ENCODE measurements around the gene PAGR1. TPM values are rescaled to one million over a fixed set of nuclear protein-coding genes. Genes with fewer than 3 reads are reported as not detected.
A peak's percentile ranks its signal among the peaks of the same experiment; 100 is the strongest.
"Not testable (repeated sequence)": the region's sequence is repeated elsewhere in the genome, so short reads cannot be mapped to it uniquely, and the experiment has no call there.

The PAGR1 gene
- total RNA-seq, 2 experiments from 2014 or later: 20.6 to 25.6 TPM

GRCh38 chr16:29783094-29783953 is 32.6 kb upstream of the PAGR1 start:
- H3K36me3 Mint-ChIP-seq (ENCODE audit: low read depth); ATAC-seq; H3K9me3 Mint-ChIP-seq (ENCODE audit: low read depth); H3K27ac Mint-ChIP-seq; H3K27me3 Mint-ChIP-seq; intact Hi-C loops (cut with DNase I, micrococcal nuclease); POLR2A ChIA-PET; DNase-seq; H3K4me3 Mint-ChIP-seq: not testable (repeated sequence)
- CTCF ChIA-PET: interaction anchor here (2.7 to 3.0 kb wide), 2 partner anchors 10 to 82 kb away, joined by 21 to 25 read pairs; no protein-coding TSS in a partner anchor
- peaks cover 27% of the 10 kb centered on the region for H3K4me1 Mint-ChIP-seq

- no peaks in the 10 kb centered on the region for H3K27me3 Mint-ChIP-seq
- intact Hi-C loops (cut with DNase I, micrococcal nuclease): loop anchor here in 1 of 2 experiments (2.0 kb wide), 1 partner anchor 43 kb away; no protein-coding TSS in a partner anchor
- no peak overlapping the region for H3K4me3 Mint-ChIP-seq
- no peaks in the 10 kb centered on the region for H3K9me3 Mint-ChIP-seq (ENCODE audit: low read depth)
- POLR2A ChIA-PET: interaction anchor here (1.3 kb wide), 1 partner anchor 84 kb away, joined by 5 read pairs; no protein-coding TSS in a partner anchor
- peak; percentile 65 for DNase-seq
- CTCF ChIA-PET: interaction anchor here (0.8 to 3.0 kb wide), 12 partner anchors 10 to 234 kb away, joined by 3 to 25 read pairs (median 6); partner anchors contain the start of genes C16orf54 and SPN
- peak; percentile 92 for ATAC-seq
- H3K4me1 Mint-ChIP-seq: peaks cover 27% of the 10 kb centered on the region
- H3K27ac Mint-ChIP-seq: peak overlapping the region; percentile 3
- H3K36me3 Mint-ChIP-seq (ENCODE audit: low read depth): no peaks in the 10 kb centered on the region
Observed at GRCh38 chr16:29784157-29784556, 31.8 kb upstream of the PAGR1 start.

GRCh38 chr16:29784901-29785500 is 31.0 kb upstream of the PAGR1 start:
- DNase-seq (peak; percentile 89), ATAC-seq (peak; percentile 79)
- no peaks in the 10 kb centered on the region for H3K36me3 Mint-ChIP-seq (ENCODE audit: low read depth)
- no peaks in the 10 kb centered on the region for H3K9me3 Mint-ChIP-seq (ENCODE audit: low read depth)
- CTCF ChIA-PET: interaction anchor here (0.7 to 3.0 kb wide), 21 partner anchors 8 to 955 kb away, joined by 3 to 25 read pairs (median 4); partner anchors contain the start of genes C16orf54, MVP and SPN
- H3K27ac Mint-ChIP-seq: no peak overlapping the region
- H3K4me1 Mint-ChIP-seq: peaks cover 29% of the 10 kb centered on the region
- no peaks in the 10 kb centered on the region for H3K27me3 Mint-ChIP-seq
- H3K4me3 Mint-ChIP-seq: peak overlapping the region; percentile 51
- POLR2A ChIA-PET: interaction anchor here (0.5 to 1.3 kb wide), 3 partner anchors 39 to 929 kb away, joined by 3 to 5 read pairs (median 4); no protein-coding TSS in a partner anchor
- intact Hi-C loops (cut with DNase I, micrococcal nuclease): loop anchor here in 1 of 2 experiments (1.0 to 2.0 kb wide), 2 partner anchors 42 to 85 kb away; no protein-coding TSS in a partner anchor

GRCh38 chr16:29787155-29787554 is 28.8 kb upstream of the PAGR1 start:
- H3K4me3 Mint-ChIP-seq; H3K27ac Mint-ChIP-seq; DNase-seq; H3K27me3 Mint-ChIP-seq; intact Hi-C loops (cut with DNase I, micrococcal nuclease); H3K9me3 Mint-ChIP-seq (ENCODE audit: low read depth); ATAC-seq: not testable (repeated sequence)
- Mint-ChIP-seq H3K36me3 (ENCODE audit: low read depth) (peaks cover 16% of the 10 kb centered on the region), H3K4me1 (peaks cover 32% of the 10 kb centered on the region)
- CTCF ChIA-PET: interaction anchor here (1.0 to 2.4 kb wide), 3 partner anchors 10 to 75 kb away, joined by 4 to 8 read pairs (median 8); no protein-coding TSS in a partner anchor
- POLR2A ChIA-PET: interaction anchor here (1.1 kb wide), 1 partner anchor 32 kb away, joined by 3 read pairs; no protein-coding TSS in a partner anchor

- intact Hi-C loops (cut with DNase I, micrococcal nuclease): loop anchor here (1.0 to 2.0 kb wide), 16 partner anchors 16 to 276 kb away; partner anchors contain the start of genes ALDOA (in 1 of the 2), CDIPT (in 1 of the 2), INO80E (in 1 of the 2) and KCTD13 (in 1 of the 2)
- Mint-ChIP-seq H3K27me3 (no peaks in the 10 kb centered on the region), H3K36me3 (ENCODE audit: low read depth) (peaks cover 36% of the 10 kb centered on the region), H3K4me3 (peak overlapping the region; percentile 91), H3K9me3 (ENCODE audit: low read depth) (no peaks in the 10 kb centered on the region), H3K27ac (peak overlapping the region; percentile 97), H3K4me1 (peaks cover 36% of the 10 kb centered on the region)
- ChIA-PET POLR2A (interaction anchor here (0.5 to 2.2 kb wide), 11 partner anchors 10 to 110 kb away, joined by 3 to 21 read pairs (median 6); partner anchors contain the start of gene MAZ), CTCF (interaction anchor here (0.6 to 4.3 kb wide), 24 partner anchors 14 to 339 kb away, joined by 3 to 23 read pairs (median 4); partner anchors contain the start of genes MVP and PAGR1)
- peak; percentile 11 for DNase-seq
- no peak for ATAC-seq
Observed at GRCh38 chr16:29789775-29790182, 26.2 kb upstream of the PAGR1 start.

GRCh38 chr16:29790183-29790948 is 25.6 kb upstream of the PAGR1 start, which contains the start of gene KIF22:
TSS of gene KIF22 (plus strand) at chr16:29790751. CDS start at chr16:29790760, 9 bp downstream.
- H3K27ac Mint-ChIP-seq: peak within 1 kb of the TSS; percentile 97
- ChIA-PET CTCF (interaction anchor here (0.6 to 4.3 kb wide), 27 partner anchors 13 to 339 kb away, joined by 3 to 23 read pairs (median 4); partner anchors contain the start of genes KCTD13, MVP and PAGR1), POLR2A (interaction anchor here (0.5 to 2.2 kb wide), 11 partner anchors 10 to 111 kb away, joined by 3 to 21 read pairs (median 6); partner anchors contain the start of gene MAZ)
- DNase-seq (peak; percentile 100), ATAC-seq (peak; percentile 95)
- H3K36me3 Mint-ChIP-seq (ENCODE audit: low read depth): peaks cover 39% of the 10 kb centered on the region
- no peaks in the 10 kb centered on the region for H3K27me3 Mint-ChIP-seq
- H3K4me3 Mint-ChIP-seq: peak within 1 kb of the TSS; percentile 91
- H3K9me3 Mint-ChIP-seq (ENCODE audit: low read depth): no peaks in the 10 kb centered on the region
- intact Hi-C loops (cut with DNase I, micrococcal nuclease): loop anchor here (1.0 to 2.0 kb wide), 16 partner anchors 15 to 275 kb away; partner anchors contain the start of genes ALDOA (in 1 of the 2), CDIPT (in 1 of the 2), INO80E (in 1 of the 2) and KCTD13 (in 1 of the 2)
- peaks cover 30% of the 10 kb centered on the region for H3K4me1 Mint-ChIP-seq

- DNase-seq (peak; percentile 25), ATAC-seq (no peak)
- Mint-ChIP-seq H3K36me3 (ENCODE audit: low read depth) (peaks cover 43% of the 10 kb centered on the region), H3K4me1 (peaks cover 26% of the 10 kb centered on the region), H3K27me3 (no peaks in the 10 kb centered on the region), H3K9me3 (ENCODE audit: low read depth) (no peaks in the 10 kb centered on the region), H3K4me3 (peak overlapping the region; percentile 91), H3K27ac (peak overlapping the region; percentile 97)
- intact Hi-C loops (cut with DNase I, micrococcal nuclease): loop anchor here (1.0 to 2.0 kb wide), 16 partner anchors 14 to 274 kb away; partner anchors contain the start of genes ALDOA (in 1 of the 2), CDIPT (in 1 of the 2), INO80E (in 1 of the 2) and KCTD13 (in 1 of the 2)
- POLR2A ChIA-PET: interaction anchor here (0.5 to 2.2 kb wide), 5 partner anchors 12 to 59 kb away, joined by 5 to 21 read pairs (median 9); no protein-coding TSS in a partner anchor
- CTCF ChIA-PET: interaction anchor here (0.7 to 4.3 kb wide), 18 partner anchors 12 to 241 kb away, joined by 3 to 23 read pairs (median 4); partner anchors contain the start of genes KCTD13, MVP and PAGR1
Observed at GRCh38 chr16:29790949-29791844, 24.8 kb upstream of the PAGR1 start.

- intact Hi-C loops (cut with DNase I, micrococcal nuclease): loop anchor here in 1 of 2 experiments (2.0 kb wide), 1 partner anchor 37 kb away; no protein-coding TSS in a partner anchor
- H3K9me3 Mint-ChIP-seq (ENCODE audit: low read depth): no peaks in the 10 kb centered on the region
Observed at GRCh38 chr16:29791845-29792807, 23.8 kb upstream of the PAGR1 start.

More at GRCh38 chr16:29791845-29792807, 23.8 kb upstream of the PAGR1 start:
- Mint-ChIP-seq H3K4me1 (peaks cover 26% of the 10 kb centered on the region), H3K27ac (peak overlapping the region; percentile 97), H3K27me3 (no peaks in the 10 kb centered on the region), H3K4me3 (peak overlapping the region; percentile 91), H3K36me3 (ENCODE audit: low read depth) (peaks cover 51% of the 10 kb centered on the region)
- ChIA-PET POLR2A (no interaction called here), CTCF (interaction anchor here (0.5 to 4.3 kb wide), 3 partner anchors 11 to 75 kb away, joined by 3 to 23 read pairs (median 3); no protein-coding TSS in a partner anchor)
- no peak for DNase-seq
- no peak for ATAC-seq

Data from activated CD4-positive, alpha-beta T cell treated with anti-CD3 and anti-CD28 coated beads for 36 hours (primary cell).